Stimulated activated naive CD4-positive, alpha-beta T cell treated with Interleukin-2 at 50 U/mL for 16 hours (primary cell): ENCODE measurements around the gene GPR62.
"Not testable (repeated sequence)": the region's sequence is repeated elsewhere in the genome, so short reads cannot be mapped to it uniquely, and the experiment has no call there.

ENCODE experiments used
- DNase-seq: peaks from one replicate; lab custom pipeline; 2025; lab: John Stamatoyannopoulos, UW

Gene GPR62

DNA sequence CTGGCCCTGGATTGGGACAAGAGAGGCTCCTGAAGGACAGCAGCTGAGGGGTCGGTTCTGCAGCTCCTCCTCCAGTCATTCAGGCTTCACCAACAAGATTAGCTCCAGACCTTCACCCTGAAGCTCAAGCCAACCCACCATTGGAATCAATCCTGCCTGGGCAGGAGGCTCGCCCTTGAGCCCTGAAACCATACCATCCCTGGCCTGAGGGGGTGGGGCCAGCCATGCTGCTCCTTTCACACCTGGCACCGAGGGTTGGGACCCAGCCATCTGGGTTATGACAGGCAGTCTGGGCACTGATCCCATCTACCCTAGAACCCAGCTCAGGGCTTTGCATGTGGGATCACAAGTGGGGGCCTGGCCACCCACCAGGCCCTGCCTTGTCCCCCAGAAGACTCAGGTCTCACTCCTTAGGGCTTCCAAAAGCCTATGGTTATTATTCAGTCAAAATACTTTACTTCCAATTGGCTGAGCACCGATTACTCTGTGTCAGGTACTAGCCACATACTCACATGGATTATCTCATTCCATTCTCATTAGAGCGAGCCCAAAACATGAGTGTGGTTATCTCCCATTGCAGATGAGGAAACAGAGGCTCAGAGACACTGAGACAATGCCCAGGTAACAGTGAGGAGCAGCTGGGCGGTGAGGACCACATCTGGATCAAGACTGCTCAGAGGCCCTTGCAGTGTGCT is 15.6 kb downstream of the GPR62 start:
- DNase-seq = no peak

DNA sequence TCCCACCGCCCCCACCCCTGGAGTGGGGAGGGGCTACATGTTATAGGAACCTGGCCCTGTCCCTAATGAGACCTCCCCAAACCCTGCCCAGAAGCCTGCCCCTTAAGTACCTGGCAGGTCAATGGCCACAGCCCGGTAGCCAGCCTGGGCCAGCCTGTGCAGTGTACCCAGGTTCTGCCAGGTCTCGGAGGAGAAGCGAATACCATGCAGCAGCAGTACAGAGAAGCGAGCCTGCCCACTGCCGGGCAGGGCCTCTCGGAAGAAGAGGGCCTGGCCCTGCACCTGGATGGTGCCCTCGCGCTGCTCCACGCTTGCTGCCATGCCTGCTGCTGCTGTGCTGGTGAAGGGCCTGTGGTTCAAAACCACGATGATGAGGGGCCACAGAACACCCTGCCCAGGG is 16.2 kb downstream of the GPR62 start:
- DNase-seq = no peak

DNA sequence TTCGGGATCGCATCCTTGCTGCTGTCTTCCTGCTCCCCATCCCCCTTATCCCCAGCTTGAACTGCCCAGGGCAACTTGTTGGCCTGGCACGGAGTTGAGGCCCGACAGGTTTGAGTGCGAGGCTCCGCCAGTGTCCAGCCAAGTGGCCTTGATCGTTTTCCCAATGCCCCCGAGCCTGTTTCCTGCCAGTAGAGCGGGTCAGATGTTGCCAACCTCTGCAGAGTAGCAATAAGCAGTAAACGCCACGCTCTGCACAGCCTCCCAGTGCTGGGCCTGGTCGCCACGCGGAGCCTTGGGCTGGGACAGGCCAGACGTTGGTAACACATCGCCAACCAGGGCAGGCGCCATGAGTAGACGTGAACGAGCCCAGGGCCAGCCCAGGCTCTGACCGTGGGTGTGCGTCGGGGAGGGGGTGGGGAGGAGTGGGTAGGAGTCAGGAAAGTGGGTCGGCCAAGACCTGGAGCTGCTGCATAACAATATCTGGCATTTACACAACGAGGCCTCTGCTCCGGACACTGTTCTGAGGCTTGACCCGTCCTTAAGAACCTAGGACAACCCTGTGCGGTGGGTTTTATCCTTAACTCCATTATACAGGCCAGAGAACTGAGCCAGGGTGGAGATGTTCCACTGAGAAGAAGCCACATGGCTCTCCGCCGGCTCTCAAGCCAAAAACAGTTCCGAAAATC is 19.2 kb downstream of the GPR62 start:
- DNase-seq = no peak

DNA sequence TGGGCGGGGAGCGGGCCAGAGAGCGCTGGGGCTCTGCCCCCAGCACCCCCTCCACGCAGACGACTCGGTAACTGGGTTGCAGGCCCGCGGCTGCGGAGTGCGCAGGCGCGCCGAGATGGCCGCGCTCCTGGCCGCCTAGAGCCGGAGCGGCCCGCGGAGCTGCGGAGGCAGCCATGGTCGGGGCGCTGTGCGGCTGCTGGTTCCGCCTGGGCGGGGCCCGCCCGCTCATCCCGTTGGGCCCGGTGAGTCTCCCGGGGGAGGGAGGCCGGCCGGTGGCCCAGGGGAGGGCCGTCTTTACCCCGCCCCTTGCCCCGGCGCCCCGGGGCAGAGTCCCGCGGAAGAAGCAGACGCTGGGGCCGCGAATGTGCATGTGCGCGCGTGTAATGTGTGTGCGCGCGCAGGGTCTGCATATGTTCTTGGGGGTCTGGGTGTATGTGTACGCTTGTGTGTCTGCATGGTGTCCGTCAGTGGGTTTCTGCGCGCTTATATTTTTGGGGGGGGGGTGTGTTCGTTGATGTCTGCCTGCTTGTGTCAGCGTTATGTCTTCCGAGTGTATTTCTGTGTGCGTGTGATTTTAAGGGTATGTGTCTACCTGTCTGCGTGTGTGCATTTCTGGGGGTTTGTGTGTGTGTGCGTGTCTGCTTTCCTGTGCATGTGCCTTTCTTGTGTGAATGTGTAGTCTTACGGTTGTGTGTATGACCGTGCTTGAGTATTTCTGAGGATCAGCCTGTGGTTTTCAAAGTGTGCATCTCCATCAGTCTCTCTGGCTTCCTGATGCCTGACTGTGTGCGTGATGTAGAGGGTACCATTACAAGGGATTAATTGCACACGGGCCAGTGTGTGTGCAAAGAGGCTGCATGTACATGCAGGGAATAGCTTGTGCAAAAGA is 20.0 kb downstream of the GPR62 start, which contains the start of gene ABHD14A:
Gene ABHD14A (plus strand): TSS at position 102 of the 889 bp plus-strand sequence. CDS start 72 bp downstream, at position 174.
- DNase-seq = peak; percentile 60

DNA sequence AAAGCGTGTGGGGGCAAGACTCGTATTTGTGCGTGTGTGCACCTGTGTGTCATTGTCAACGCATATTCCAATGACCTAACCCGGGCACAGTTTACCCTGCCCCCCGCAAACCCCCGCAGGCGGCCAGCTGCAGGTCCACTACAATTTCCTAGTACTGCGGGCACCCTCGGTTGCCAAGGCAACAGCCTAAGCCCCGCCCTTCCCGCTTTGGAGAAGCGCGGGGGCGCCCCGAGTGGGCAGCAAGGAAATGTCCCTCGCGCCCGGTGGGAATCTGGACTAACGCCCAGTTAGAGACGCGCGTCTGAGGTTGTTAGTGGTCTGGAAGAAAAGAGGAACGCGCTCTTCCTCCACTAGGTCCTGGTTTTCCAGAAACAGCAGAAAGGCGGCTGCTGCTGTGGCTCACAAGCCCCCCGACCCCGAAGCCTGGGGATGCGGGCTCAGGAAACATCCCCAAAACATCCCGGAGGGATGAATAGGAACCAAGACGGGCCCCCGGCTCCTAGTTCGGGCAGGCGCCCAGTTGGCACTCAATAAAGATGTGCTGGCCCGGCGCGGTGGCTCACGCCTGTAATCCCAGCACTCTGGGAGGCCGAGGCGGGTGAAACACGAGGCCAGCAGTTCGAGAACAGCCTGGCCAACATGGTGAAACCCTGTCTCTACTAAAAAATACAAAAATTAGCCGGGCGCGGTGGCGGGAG is 20.8 kb downstream of the GPR62 start:
- no peak for DNase-seq

GRCh38 chr3:51977446-51978142 is 22.4 kb downstream of the GPR62 start:
- peak; percentile 11 for DNase-seq

GRCh38 chr3:51978143-51978502 is 22.9 kb downstream of the GPR62 start:
- DNase-seq = no peak

GRCh38 chr3:51980253-51980652 is 25.1 kb downstream of the GPR62 start:
- DNase-seq = no peak

- DNase-seq = peak; percentile 17
Measured at GRCh38 chr3:51982352-51982837, 27.2 kb downstream of the GPR62 start.

GRCh38 chr3:51982838-51983577 is 27.8 kb downstream of the GPR62 start, which contains the start of gene ACY1:
TSS of gene ACY1 (plus strand) at chr3:51983535. CDS start at chr3:51984065, 530 bp downstream.
- DNase-seq = peak; percentile 78

- DNase-seq = no peak
Measured at GRCh38 chr3:51983578-51984268, 28.5 kb downstream of the GPR62 start.

DNA sequence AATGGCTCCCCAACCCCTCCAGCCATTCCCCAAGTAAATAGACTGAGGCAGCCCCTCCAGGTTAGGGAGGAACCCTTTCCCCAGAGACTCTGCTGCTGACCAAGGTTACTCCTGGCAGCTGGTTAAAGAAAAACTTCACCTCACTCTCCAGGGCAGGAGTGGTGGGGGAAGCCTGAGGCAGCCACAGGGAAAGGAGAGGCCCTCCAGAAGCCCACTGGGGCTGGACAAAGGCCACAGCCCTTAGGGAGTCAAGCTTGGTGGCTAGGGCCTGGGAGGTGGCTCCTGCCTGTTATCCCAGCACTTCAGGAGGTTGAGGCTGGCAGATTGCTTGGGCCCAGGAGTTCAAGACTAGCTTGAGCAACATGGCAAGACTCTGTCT is 29.1 kb downstream of the GPR62 start:
- DNase-seq = no peak

GRCh38 chr3:51985063-51985462 is 29.9 kb downstream of the GPR62 start:
- DNase-seq = no peak

GRCh38 chr3:51986010-51986947 is 31.1 kb downstream of the GPR62 start:
- DNase-seq = no peak

DNA sequence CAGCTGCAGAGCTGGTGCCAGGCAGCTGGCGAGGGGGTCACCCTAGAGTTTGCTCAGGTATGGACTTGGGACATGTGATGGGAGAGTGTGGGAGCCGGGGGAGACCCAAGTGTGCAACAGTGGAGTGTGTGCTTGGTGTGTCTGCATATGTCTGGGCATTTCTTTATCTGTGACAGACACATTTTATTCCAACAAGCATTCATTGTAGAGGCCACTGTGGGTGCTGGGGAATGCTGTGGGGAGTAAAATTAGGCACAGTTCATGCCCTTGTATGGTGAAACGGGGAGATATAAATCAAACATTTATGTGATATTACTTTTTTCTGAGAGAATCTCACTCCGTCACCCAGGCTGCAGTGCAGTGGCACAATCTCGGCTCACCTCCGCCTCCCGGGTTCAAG is 32.4 kb downstream of the GPR62 start:
- DNase-seq = no peak

- no peak for DNase-seq
Measured at GRCh38 chr3:51988286-51989146, 33.3 kb downstream of the GPR62 start.

GRCh38 chr3:51990501-51990971 is 35.4 kb downstream of the GPR62 start:
- not testable (repeated sequence) for DNase-seq
